ENCODE results near the gene RPS6KC1. TPM values are rescaled to one million over a fixed set of nuclear protein-coding genes. Genes with fewer than 3 reads are reported as not detected.

The RPS6KC1 gene
- total and polyA plus RNA-seq, 2 of the 4 experiments (the other 2 are of a cell fraction): 7.9 to 23.7 TPM

DNA sequence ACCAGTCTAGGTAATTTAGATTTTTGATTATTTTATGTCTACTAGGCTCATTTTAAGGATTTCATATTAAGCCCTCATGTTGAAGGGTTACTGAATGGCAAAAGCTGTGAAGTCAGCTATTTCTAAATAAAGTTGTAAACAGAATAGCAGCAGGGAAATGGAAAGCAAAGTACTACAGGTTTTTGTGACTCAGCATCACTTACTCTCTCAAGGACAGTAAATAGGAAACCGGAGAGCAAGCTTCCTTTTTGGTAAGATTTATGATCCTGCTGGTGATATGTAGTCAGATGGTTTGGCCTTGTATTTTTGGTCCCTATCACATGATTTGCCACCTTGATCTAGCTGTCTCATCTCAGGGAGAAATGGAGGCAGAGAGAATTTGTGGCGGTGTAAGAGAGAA is 226.0 kb downstream of the RPS6KC1 start:
- Histone ChIP-seq H2BK120ac (ENCODE audit: low read depth, low read length) (no peak overlapping the region), H3K9me3 (ENCODE audit: control insufficient read depth, insufficient read depth, low read length) (no peaks in the 10 kb centered on the region), H3K9ac (ENCODE audit: low read depth, low read length) (no peak overlapping the region), H3K4me3 (ENCODE audit: insufficient read depth, low read depth, low read length) (no peak overlapping the region), H2BK15ac (ENCODE audit: low read depth, low read length) (no peak overlapping the region), H3K23ac (ENCODE audit: low read depth, low read length) (no peak overlapping the region), H3K27me3 (ENCODE audit: control insufficient read depth, insufficient read depth, low read length) (no peaks in the 10 kb centered on the region), H3K4me1 (ENCODE audit: control insufficient read depth, insufficient read depth, low read length) (no peaks in the 10 kb centered on the region), H4K91ac (ENCODE audit: insufficient read depth, low read depth, low read length) (no peak overlapping the region), H2AK5ac (ENCODE audit: low read depth, low read length) (no peak overlapping the region), H3K9me1 (ENCODE audit: insufficient read depth, low read length) (0 out of 2 replicates have a peak, but pooled peaks cover 2% of the 10 kb centered on the region), H3K56ac (ENCODE audit: extremely low read depth, insufficient read depth, low read length) (no peak overlapping the region), H2AFZ (replicated peaks; ENCODE audit: low read length, poor library complexity) (no peak overlapping the region), H4K5ac (ENCODE audit: low read depth, low read length) (no peak overlapping the region), H2BK20ac (ENCODE audit: low read depth, low read length) (no peak overlapping the region), H2BK5ac (ENCODE audit: low read depth, low read length, poor library complexity, severe bottlenecking) (no peak overlapping the region), H3K36me3 (ENCODE audit: control insufficient read depth, insufficient read depth, low read length) (peaks cover 3% of the 10 kb centered on the region), H3K4ac (ENCODE audit: low read depth, low read length) (no peak overlapping the region), H4K20me1 (ENCODE audit: insufficient read depth, low read length) (no peaks in the 10 kb centered on the region), H3K79me1 (ENCODE audit: low read depth in 1 of 2, low read length in 2 of 2) (no peaks in the 10 kb centered on the region), H3K27ac (ENCODE audit: insufficient read depth, low read length) (no peak overlapping the region), H4K8ac (ENCODE audit: low read depth in 2 of 2, low read length in 2 of 2) (no peak overlapping the region), H2AK9ac (replicated peaks; ENCODE audit: low read depth, low read length, poor library complexity) (no peak overlapping the region), H3K14ac (replicated peaks; ENCODE audit: low read depth, low read length) (no peak overlapping the region), H3K4me2 (ENCODE audit: low read depth, low read length) (no peak overlapping the region), H3K18ac (ENCODE audit: low read depth, low read length) (no peak overlapping the region)
- DNase-seq (no peak), ATAC-seq (ENCODE audit: low read depth) (no peak)
- in situ Hi-C loops (cut with MboI; ENCODE audit: low sequenced_read_pairs): no loop called here
- no TSS peak for BruUV-seq (replicated peaks)
- intact Hi-C loops (cut with micrococcal nuclease): no loop called here
- ChIA-PET POLR2A (ENCODE audit: unreplicated experiment) (no interaction called here), CTCF (no interaction called here)
- dilution Hi-C loops (cut with HindIII; ENCODE audit: low sequenced_read_pairs, unreplicated experiment): no loop called here
- no peak for TF ChIP-seq CEBPB (IDR thresholded peaks at IDR 0.05; ENCODE audit: low read depth, low read length)
- TF ChIP-seq CHD1 (IDR thresholded peaks at IDR 0.05; ENCODE audit: low read depth, low read length): no peak
- TF ChIP-seq MAZ (IDR thresholded peaks at IDR 0.05; ENCODE audit: borderline replicate concordance, low read depth, low read length): no peak
- WGBS, 2 experiments (ENCODE audit: extremely low coverage in 2 of 2, insufficient read length in 1 of 2): no CpG with 5 or more reads among the region's 2 CpGs
